ENCODE data around the gene GATAD2A.
A peak's percentile ranks its signal among the peaks of the same experiment; 100 is the strongest.

Gene GATAD2A

GRCh38 chr19:19514215-19514657 is 108.8 kb downstream of the GATAD2A start:
- DNase-seq = no peak

DNA sequence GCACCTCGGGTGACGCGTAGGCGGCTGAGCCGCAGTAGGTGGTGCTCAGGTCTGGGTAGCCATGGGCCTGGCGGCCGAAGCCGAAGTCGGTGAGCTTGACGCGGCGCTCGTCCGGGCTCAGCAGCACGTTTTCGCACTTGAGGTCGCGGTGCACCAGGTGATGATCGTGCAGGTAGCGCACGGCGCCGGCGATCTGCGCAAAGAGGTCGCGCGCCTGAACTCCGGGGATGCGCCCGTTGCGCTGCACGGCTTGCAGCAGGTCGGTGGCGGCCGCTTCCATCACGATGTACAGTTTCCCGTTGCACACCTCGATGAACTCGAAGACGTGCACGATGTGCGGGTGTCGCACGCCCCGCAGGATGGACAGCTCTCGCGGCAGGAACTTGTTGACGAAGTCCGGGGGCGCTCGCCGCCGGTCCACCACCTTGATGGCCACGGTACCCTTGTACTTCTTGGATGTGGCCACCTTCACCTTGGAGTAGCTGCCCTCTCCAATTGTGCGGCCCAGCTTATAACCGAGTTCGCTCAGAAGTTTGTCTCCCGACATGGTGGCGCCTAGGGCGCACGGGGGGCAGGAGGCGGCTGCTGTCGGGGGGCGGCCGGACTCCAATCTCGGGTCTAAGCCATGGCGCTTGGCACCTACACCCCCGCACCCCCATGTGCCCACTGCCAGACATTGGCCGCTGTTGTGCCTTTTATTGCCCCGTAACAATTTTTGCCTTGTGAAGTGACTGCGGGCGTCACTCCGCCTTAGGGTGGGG is 109.6 kb downstream of the GATAD2A start, which contains the start of gene TSSK6:
TSSK6 (minus strand) TSS at position 668 of the 761 bp plus-strand sequence; CDS start at position 547, 121 bp downstream.
- no peak for DNase-seq

- DNase-seq = peak; percentile 95 to 96
Observed at GRCh38 chr19:19515642-19516519, 110.4 kb downstream of the GATAD2A start, which contains the start of gene NDUFA13. NDUFA13 (plus strand) TSS chr19:19516225; CDS start chr19:19516239, 14 bp downstream.

- no peak for DNase-seq
Observed at GRCh38 chr19:19517235-19517619, 111.8 kb downstream of the GATAD2A start.

- DNase-seq = no peak
Observed at GRCh38 chr19:19520989-19521388, 115.5 kb downstream of the GATAD2A start.

GRCh38 chr19:19523177-19523576 is 117.7 kb downstream of the GATAD2A start:
- DNase-seq = no peak

- DNase-seq = no peak
Observed at GRCh38 chr19:19524053-19524452, 118.6 kb downstream of the GATAD2A start.

- DNase-seq = no peak
Observed at GRCh38 chr19:19525611-19526380, 120.3 kb downstream of the GATAD2A start.

DNA sequence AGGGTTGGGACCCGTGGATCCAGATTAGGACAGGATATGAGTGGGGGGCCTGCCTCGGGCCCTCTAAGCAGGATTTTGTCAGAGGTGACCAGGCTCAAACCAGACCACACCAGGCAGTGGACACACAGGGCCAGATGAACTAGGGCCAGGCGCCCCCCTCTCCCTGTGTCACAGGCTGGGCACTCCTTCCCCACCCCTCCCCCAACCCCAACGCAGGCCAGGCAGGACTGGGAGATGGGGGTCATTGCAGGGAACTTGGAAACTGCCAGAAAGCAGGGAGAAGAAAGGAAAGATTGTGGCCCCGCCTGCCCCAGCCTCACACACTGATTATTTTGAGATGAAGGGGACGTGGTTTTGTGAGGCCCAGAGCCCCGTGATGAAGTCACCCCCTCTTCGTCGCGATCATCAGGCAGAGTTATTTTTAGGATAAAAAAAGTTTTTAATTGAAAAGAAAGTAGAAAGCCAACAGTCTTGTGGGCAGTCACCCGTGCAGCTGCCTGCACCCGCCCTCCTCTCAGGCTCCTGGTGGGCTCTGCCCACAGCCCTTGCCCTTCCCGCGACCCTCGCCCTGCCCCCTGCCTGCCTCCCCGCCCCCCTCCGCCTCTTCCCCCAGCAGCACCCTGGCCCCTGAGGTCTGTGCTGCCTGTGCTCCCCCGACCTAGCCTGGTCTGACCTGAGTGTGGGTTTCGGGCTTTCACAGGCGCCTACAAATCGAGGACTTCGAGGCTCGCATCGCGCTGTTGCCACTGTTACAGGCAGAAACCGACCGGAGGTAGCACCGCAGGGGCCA is 121.3 kb downstream of the GATAD2A start:
- DNase-seq = no peak

DNA sequence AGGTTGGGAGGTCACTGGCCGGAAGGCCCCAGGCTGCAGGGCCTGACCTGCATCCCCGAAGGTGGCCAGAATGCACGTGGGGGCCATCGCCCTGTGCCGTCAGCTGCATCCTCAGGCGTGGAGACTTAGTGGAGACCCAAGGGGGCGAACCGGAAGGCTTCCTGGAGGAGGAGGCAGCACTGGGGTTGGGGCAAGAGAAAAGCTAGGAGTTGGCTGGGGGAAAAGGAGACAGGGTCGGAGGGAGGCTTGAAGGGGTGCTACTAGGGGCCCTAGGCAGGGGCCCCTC is 121.8 kb downstream of the GATAD2A start:
- no peak for DNase-seq

- DNase-seq = no peak
Observed at GRCh38 chr19:19527674-19528625, 122.5 kb downstream of the GATAD2A start.

- DNase-seq = no peak
Observed at GRCh38 chr19:19528721-19529490, 123.4 kb downstream of the GATAD2A start, which contains the start of gene YJEFN3. YJEFN3 (plus strand) TSS chr19:19528911; CDS start chr19:19528933, 22 bp downstream.

- DNase-seq = no peak
Observed at GRCh38 chr19:19529783-19530422, 124.4 kb downstream of the GATAD2A start.

DNA sequence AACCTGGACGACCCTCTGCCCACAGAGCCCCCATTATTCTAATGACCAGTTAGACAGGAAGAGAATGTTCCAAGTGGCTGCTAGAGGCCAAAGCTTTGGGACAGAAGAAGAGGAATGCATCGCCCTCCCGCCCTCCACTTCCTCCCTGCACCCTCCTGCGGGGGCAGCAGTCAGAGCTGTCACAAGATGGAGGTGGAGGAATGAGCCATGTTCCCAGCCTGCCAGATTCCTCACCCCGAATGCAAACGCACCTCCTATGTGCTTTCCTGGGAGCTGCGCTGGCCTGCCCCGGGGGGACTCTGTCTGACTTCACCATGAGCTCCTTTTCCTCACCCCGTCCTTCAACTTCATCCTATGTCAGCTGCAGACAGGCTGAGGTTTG is 124.9 kb downstream of the GATAD2A start:
- DNase-seq = no peak

DNA sequence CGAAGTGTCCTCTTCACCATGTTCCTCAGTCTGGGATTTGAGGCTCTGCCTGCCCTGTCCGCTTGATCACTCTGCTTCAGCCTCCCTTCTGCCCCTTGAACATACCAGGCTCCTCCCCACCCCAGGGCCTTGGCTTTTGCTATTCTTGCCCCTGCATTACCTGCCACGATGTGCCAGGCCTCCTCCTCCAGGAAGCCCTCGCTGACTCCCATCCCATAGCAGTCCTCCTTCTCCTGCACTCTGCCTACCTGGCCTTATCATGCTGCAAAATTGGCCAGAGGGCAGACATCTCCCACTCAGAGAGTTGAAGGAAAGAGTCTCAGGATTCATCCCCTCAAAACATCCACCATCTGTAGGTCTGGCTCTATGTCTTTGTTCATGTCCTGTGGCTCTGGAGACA is 125.4 kb downstream of the GATAD2A start:
- DNase-seq = no peak

DNA sequence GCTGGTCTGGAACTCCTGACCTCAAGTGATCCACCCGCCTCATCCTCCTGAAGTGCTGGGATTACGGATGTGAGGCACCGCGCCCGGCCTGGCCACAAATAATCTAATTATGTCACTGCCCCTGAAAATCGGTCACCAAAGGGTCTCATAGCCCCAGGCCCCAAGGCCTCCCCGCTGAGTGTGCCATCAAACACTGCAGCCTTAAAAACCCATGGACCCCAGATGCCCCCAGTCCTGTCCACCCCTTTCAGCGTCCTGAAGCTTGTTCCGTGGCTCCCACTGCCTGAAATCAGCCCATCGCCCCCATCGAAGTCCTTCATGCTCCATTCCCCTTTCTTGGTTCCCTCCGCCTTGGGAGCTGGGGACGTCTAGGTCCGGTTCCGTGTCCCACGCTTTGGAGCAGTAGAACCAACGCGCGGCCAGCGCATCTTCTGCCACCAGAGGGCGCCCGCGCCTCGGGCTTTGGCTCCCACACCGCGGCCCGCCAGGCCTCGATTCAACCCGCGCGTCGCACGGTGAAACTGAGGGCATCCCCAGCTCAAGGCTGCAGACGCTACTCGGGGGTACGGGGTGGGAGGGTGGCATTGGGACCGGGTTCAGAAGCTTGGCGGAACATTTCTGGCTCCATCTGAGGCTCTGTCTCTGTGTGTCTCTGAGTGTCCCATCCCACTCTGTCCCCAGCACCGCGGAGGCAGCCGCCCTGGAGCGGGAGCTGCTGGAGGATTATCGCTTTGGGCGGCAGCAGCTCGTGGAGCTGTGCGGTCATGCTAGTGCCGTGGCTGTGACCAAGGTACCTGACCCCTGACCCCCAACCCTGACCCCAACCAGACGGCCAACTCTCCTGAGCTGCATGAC is 126.7 kb downstream of the GATAD2A start:
- peak; percentile 87 to 90 for DNase-seq

DNA sequence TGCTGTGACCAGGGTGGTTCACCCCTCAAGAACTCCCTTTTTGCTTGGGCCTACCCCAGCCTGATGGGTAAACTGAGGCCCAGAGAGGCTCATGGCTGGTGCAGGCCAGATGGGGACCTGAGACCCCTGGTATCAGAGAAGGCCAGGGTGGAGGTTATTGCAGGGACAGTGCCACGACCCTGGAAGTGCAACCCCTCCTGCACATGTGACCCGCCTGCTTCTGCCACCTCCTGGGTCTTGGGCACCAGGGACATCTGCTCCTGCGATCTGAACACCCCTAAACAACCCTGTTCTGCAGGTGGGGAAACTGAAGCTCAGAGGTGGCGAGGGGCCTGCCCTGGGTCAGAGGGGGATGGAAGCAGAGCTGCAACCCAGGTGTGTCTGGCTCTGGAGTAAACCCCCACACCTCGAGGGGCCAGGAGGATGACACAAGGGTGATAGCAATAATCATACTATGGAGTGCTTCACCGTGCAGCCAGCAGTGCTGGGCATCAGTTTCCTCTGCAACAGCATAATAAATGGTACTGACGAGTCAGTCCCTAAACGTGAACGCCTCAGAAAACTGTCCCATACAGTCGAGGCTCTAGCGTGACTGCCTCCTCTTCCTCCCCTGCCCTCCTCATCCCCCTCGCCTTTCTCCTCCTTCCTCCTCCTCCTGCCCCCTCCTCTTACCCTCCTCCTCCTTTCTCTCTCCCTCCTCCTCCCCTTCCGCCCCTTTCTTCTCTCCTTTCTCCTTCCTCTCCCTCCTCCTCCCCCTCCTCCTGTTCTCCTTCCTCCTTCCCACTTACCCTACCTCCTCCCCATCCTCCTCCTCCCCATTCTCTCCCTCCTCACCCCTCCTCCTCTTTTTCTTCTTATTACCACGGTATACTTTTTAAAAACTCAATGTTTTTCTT is 127.6 kb downstream of the GATAD2A start:
- no peak for DNase-seq

GRCh38 chr19:19533841-19534240 is 128.4 kb downstream of the GATAD2A start:
- DNase-seq = no peak
